ENCODE results near the gene NCS1. TPM values are rescaled to one million over a fixed set of nuclear protein-coding genes. Genes with fewer than 3 reads are reported as not detected.

Gene NCS1
- total RNA-seq, 1 experiment from 2014 or later: 76.3 TPM

DNA sequence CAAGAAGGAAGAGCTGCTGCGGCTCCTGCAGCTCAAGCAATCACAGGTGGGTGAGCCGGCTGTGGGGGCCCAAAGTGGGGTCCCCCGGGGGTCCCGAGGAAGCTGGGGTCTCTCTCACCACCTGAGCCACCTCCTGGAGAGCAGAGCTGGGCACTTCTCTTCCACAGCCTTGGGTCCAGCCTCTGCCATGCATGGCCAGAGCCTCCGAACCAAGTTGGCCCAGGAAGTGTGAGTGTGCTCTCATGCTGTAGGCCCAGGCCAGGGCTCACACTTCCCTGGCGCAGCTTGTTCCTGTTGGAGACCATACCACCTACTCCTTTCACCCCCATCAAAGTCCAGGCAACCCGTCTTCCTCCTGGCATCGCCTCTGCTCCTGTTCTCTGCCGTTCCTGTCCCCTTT lies 113.1 kb downstream of the NCS1 start:
- DNase-seq (ENCODE audit: low read depth): no peak

DNA sequence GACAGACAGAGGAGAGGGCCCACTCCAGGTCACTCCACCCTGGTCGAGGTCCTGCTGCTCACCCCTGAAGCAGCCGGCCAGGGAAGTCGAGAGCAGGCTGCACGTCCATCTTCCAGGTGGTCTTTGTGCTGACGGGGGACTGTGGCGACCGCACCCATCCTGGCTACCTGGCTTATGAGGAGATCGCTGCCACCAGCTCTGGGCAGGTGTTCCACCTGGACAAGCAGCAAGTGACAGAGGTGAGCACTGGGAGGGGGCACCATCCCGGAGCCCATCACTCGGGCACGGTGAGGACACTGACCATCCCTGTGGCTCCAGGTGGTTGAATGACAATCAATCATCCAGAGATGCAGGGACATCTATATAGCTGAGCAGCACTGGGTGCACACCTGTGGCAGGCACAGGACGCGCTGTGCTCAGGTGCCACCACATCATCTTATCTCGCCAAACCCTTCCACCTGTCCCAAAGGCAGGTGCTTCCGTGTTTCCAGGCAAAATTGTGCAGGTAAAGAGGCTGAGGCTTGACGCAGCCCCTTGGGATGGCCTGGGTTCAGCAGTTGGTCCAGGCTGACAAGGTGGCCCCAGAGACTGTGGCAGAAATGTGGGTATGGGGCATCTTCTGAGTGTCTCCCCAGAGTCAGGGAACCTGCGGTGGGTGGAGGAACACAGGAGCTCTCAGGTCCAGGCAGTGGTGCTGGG lies 114.0 kb downstream of the NCS1 start:
- no peak for DNase-seq (ENCODE audit: low read depth)

Other genes starting within 250 kb of the NCS1 start
- 13.5 and 18.4 TPM in 2 replicates for gene FNBP1, start 129.2 kb upstream of the NCS1 start, total RNA-seq (2014; rRNA removed; shearing (Covaris generic))
- gene GPR107, start 118.5 kb upstream of the NCS1 start, total RNA-seq (2014; rRNA removed; shearing (Covaris generic)): 13.6 and 155 TPM in 2 replicates
- gene HMCN2, start 93.4 kb downstream of the NCS1 start, total RNA-seq (2014; rRNA removed; shearing (Covaris generic)): 0.23 and 0.48 TPM in 2 replicates

Measured in HT1080 (cell line).